HepG2 (cell line): ENCODE measurements around the gene MYO10. TPM values are rescaled to one million over a fixed set of nuclear protein-coding genes. Genes with fewer than 3 reads are reported as not detected.

ENCODE experiments used
- ATAC-seq: fragments of 200-7000 bp; cut with Tn5 transposase; 3 replicates; pipeline ENCODE4 v1.9.1; 2020; ENCODE audit warnings: mild to moderate bottlenecking, moderate library complexity
- BruUV-seq: library from RNA; stranded (reverse); fragments of 400-500 nt; replicated peaks from 2 replicates; lab custom pipeline; 2021; lab: Mats Ljungman, UMichigan
- CTCF ChIA-PET: fragments of 300-600 bp; formaldehyde crosslinking; extraction: SDS; loops from one replicate; lab custom pipeline; 2021; ENCODE audit warnings: low total read pairs, inconsistent platforms, low intra/inter-chr PET ratio; lab: Yijun Ruan, JAX
- POLR2A ChIA-PET: fragments of 350-600 bp; sonication (Branson Sonifier 250); formaldehyde crosslinking; loops from one replicate; lab custom pipeline; 2020; ENCODE audit warnings: antibody characterized with exemption, inconsistent platforms; lab: Yijun Ruan, JAX
- DNase-seq: peaks from one replicate; pipeline ENCODE4 v3.0.0-alpha.2; 2015; ENCODE audit warnings: low spot score
- FAIRE-seq: peaks from 3 replicates; lab custom pipeline; 2011; peaks lifted over from hg19 to GRCh38; lab: Jason Lieb, UNC
- H2AFZ ChIP-seq: one replicate; pipeline ENCODE4 v1.6.1; 2011; ENCODE audit warnings: low read length, inconsistent platforms
- H3K27ac ChIP-seq: fragments of 300-600 bp; 3 replicates; pipeline ENCODE4 v1.8.0; 2011; ENCODE audit warnings: mixed run types, mild to moderate bottlenecking, mixed read lengths, low read length, inconsistent platforms; ENCODE audit not compliant: insufficient read depth; ENCODE audit errors: extremely low read length
- H3K27me3 ChIP-seq, 2 experiments: fragments of 200-600 bp in 1 of 2; 2 replicates in 1 of 2; 3 replicates in 1 of 2; pipeline versions ENCODE4 v1.6.0 to v1.8.0; 2011; ENCODE audit warnings: low read length in 2 of 2, mild to moderate bottlenecking in 2 of 2, moderate library complexity in 2 of 2, inconsistent platforms in 1 of 2; ENCODE audit not compliant: insufficient read depth in 2 of 2, control insufficient read depth in 1 of 2
- H3K36me3 ChIP-seq, 2 experiments: fragments of 200-600 bp in 1 of 2; replicated peaks in 1 of 2; 2 replicates in 1 of 2; 3 replicates in 1 of 2; pipeline versions ENCODE4 v1.5.1 to v1.8.0; 2011; ENCODE audit warnings: low read length in 2 of 2, inconsistent platforms in 1 of 2; ENCODE audit not compliant: insufficient read depth in 2 of 2, control insufficient read depth in 1 of 2
- H3K4me1 ChIP-seq: 2 replicates; pipeline ENCODE4 v1.5.1; 2012; ENCODE audit warnings: low read length, inconsistent platforms; ENCODE audit not compliant: insufficient read depth
- H3K4me2 ChIP-seq: 2 replicates; pipeline ENCODE4 v1.6.0; 2011; ENCODE audit warnings: low read depth, low read length, inconsistent platforms
- H3K4me3 ChIP-seq, 3 experiments: fragments of 200-600 bp in 1 of 3; sonication (generic), shearing (Covaris generic) in 1 of 3; replicated peaks in 1 of 3; 2 replicates each; pipeline ENCODE4 v1.5.1; 2011 to 2016; ENCODE audit warnings: low read length in 3 of 3, inconsistent platforms in 2 of 3, low read depth in 2 of 3, mild to moderate bottlenecking in 2 of 3, control low read depth in 1 of 3, mixed read lengths in 1 of 3; ENCODE audit not compliant: insufficient read depth in 1 of 3
- H3K79me2 ChIP-seq: one replicate; pipeline ENCODE4 v1.6.1; 2011; ENCODE audit warnings: low read length, inconsistent platforms; ENCODE audit not compliant: insufficient read depth
- H3K9ac ChIP-seq: 2 replicates; pipeline ENCODE4 v1.6.0; 2011; ENCODE audit warnings: mild to moderate bottlenecking, low read depth, low read length, inconsistent platforms; ENCODE audit not compliant: insufficient read depth
- H3K9me3 ChIP-seq: 2 replicates; pipeline ENCODE4 v1.5.1; 2012; ENCODE audit warnings: mild to moderate bottlenecking, low read length
- H4K20me1 ChIP-seq: 2 replicates; pipeline ENCODE4 v1.6.0; 2011; ENCODE audit warnings: inconsistent platforms, mild to moderate bottlenecking, low read length, moderate library complexity; ENCODE audit not compliant: insufficient read depth
- JARID2 ChIP-seq: sonication (generic); formaldehyde crosslinking; IDR thresholded peaks from 2 replicates; pipeline ENCODE4 v1.8.1; 2023; ENCODE audit warnings: missing genetic modification reagents, inconsistent platforms; ENCODE audit not compliant: insufficient replicate concordance
- NFKBIZ ChIP-seq: IDR thresholded peaks from 2 replicates; pipeline ENCODE4 v1.6.1; 2018; ENCODE audit warnings: missing genetic modification reagents, missing compliant biosample characterization
- ZC3H4 ChIP-seq: sonication (generic); formaldehyde crosslinking; IDR thresholded peaks from 2 replicates; pipeline ENCODE4 v1.4.0; 2020; ENCODE audit warnings: missing genetic modification reagents, borderline replicate concordance
- ZMYM2 ChIP-seq: sonication (generic); formaldehyde crosslinking; IDR thresholded peaks from 2 replicates; pipeline ENCODE4 v1.8.0; 2022; ENCODE audit warnings: mild to moderate bottlenecking, missing genetic modification reagents
- ZNF615 ChIP-seq: sonication (generic); formaldehyde crosslinking; IDR thresholded peaks from 2 replicates; pipeline ENCODE4 v1.5.0; 2020; ENCODE audit warnings: mild to moderate bottlenecking, missing genetic modification reagents, borderline replicate concordance
- ZNF629 ChIP-seq: sonication (generic); formaldehyde crosslinking; conservative IDR thresholded peaks from 2 replicates; pipeline ENCODE4 v1.5.0; 2020; ENCODE audit warnings: missing genetic modification reagents
- ZNF652 ChIP-seq: IDR thresholded peaks from 2 replicates; pipeline ENCODE4 v1.6.1; 2016; ENCODE audit warnings: low read depth, borderline replicate concordance
- WGBS: methylation state at CpG from one replicate; pipeline ENCODE4 v1.1.6; 2017; ENCODE audit warnings: low lambda C conversion rate; 5-methylcytosine and 5-hydroxymethylcytosine counted together
- in situ Hi-C: cut with HindIII; loops from 2 replicates; pipeline ENCODE4 v1.10.0; 2017; ENCODE audit warnings: low pct_unique_long_range_greater_than_20kb; ENCODE audit not compliant: extremely low pct_ligation_motif_present
- intact Hi-C: fragments of 100-400 bp; cut with micrococcal nuclease; formaldehyde crosslinking; loops from one replicate; pipeline ENCODE4 v1.10.0; 2022; ENCODE audit not compliant: unreplicated experiment
- polyA plus RNA-seq, 8 experiments: library from polyadenylated mRNA; depleted of rRNA in 3 of 8; stranded (reverse) in 7 of 8; unstranded in 1 of 8; fragments of >200 nt; fragmentation: Illumina TruSeq in 4 of 8; extraction: Trizol in 4 of 8; gene quantifications; 2 replicates each; pipeline versions ENCODE4 v1.2.1 to v1.2.3, GENCODE V29; 2011 to 2016; ENCODE audit warnings: low read depth in 4 of 8, missing spikeins in 1 of 8, mixed read lengths in 1 of 8; ENCODE audit not compliant: insufficient read depth in 1 of 8
- total RNA-seq, 5 experiments: library from RNA; depleted of rRNA; stranded (reverse); fragments of >200 nt; fragmentation: Illumina TruSeq; extraction: Trizol; gene quantifications; 2 replicates each; pipeline ENCODE4 v1.2.3, GENCODE V29; 2016; ENCODE audit warnings: low read depth in 1 of 5
- TF ChIP-seq, protein P1 (sequence below): sonication (generic); formaldehyde crosslinking; IDR thresholded peaks from 2 replicates; pipeline ENCODE4 v1.4.0; 2020; ENCODE audit warnings: missing genetic modification reagents, borderline replicate concordance
- TF ChIP-seq, protein P2 (sequence below): sonication (generic); formaldehyde crosslinking; IDR thresholded peaks from 2 replicates; pipeline ENCODE4 v1.4.0; 2020; ENCODE audit warnings: missing genetic modification reagents, borderline replicate concordance
- TF ChIP-seq, protein P3 (sequence below): sonication (generic); formaldehyde crosslinking; IDR thresholded peaks from 2 replicates; pipeline ENCODE4 v1.5.1; 2020; ENCODE audit warnings: mild to moderate bottlenecking, missing genetic modification reagents

The MYO10 gene
- total and polyA plus RNA-seq, 2 of the 13 experiments (the other 11 are each of a cell fraction or from before 2014, with no cell fraction given): 4.5 to 14.0 TPM

DNA sequence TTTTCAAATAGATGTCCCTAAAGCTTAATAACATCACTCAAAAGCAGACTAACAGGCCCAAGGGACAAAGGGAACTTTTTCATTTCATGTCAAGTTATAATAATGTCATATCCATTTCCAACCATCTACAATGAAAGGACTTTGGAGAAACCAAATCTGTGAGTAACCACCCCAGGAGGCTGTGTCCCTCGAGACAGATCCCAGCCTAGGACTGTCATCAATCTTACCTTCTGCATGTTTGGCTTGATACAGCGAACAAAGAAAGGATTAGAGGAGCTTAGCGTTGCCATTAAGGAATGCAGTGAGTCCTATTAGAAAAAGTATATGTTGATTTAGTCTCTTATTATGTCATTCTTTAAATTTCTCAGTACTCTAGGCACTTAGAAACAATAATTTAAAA lies 181.5 kb downstream of the MYO10 start (continued):
- TF ChIP-seq, protein P1, sequence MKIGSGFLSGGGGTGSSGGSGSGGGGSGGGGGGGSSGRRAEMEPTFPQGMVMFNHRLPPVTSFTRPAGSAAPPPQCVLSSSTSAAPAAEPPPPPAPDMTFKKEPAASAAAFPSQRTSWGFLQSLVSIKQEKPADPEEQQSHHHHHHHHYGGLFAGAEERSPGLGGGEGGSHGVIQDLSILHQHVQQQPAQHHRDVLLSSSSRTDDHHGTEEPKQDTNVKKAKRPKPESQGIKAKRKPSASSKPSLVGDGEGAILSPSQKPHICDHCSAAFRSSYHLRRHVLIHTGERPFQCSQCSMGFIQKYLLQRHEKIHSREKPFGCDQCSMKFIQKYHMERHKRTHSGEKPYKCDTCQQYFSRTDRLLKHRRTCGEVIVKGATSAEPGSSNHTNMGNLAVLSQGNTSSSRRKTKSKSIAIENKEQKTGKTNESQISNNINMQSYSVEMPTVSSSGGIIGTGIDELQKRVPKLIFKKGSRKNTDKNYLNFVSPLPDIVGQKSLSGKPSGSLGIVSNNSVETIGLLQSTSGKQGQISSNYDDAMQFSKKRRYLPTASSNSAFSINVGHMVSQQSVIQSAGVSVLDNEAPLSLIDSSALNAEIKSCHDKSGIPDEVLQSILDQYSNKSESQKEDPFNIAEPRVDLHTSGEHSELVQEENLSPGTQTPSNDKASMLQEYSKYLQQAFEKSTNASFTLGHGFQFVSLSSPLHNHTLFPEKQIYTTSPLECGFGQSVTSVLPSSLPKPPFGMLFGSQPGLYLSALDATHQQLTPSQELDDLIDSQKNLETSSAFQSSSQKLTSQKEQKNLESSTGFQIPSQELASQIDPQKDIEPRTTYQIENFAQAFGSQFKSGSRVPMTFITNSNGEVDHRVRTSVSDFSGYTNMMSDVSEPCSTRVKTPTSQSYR (CRISPR knock-in tag): no peak
- TF ChIP-seq ZNF629 (CRISPR knock-in tag): no peak

DNA sequence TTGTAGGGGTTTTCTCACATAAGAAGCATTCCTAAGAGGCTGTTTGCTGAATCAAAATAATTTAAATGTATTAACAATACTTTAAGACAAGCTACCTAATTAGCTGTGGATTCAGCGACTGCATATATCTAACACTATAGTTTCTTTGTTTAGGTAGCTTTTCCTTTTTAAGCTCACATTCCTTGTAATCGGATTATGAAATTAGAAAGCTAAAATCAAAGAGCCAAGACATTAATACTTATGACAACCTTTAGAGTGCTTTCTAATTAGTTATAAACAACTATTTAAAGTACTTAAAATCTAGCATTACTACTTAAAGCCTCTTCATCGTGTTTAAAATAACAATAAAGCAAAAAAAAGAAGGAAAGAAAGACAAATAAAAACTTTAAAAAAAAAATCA lies 182.0 kb downstream of the MYO10 start:
- ChIA-PET CTCF (no interaction called here), POLR2A (interaction anchor here (2.5 kb wide), 1 partner anchor 16 kb away, joined by 11 read pairs; no protein-coding TSS in a partner anchor)
- no peak for ATAC-seq
- H3K79me2 ChIP-seq: no peaks in the 10 kb centered on the region
- in situ Hi-C loops: no loop called here
- WGBS: 92% methylated on average over 3 of the region's 3 CpGs
- H2AFZ ChIP-seq: no peak overlapping the region
- H4K20me1 ChIP-seq: no peaks in the 10 kb centered on the region
- no peak for FAIRE-seq
- H3K27ac ChIP-seq: no peak overlapping the region
- BruUV-seq: no TSS peak
- H3K4me2 ChIP-seq: no peak overlapping the region
- no peaks in the 10 kb centered on the region for H3K9me3 ChIP-seq
- H3K9ac ChIP-seq: no peak overlapping the region
- no peak for DNase-seq
- no peaks in the 10 kb centered on the region; a peak in 1 of 5 replicates for H3K27me3 ChIP-seq
- intact Hi-C loops: no loop called here
- H3K36me3 ChIP-seq: no peaks in the 10 kb centered on the region
- H3K4me3 ChIP-seq: no peak overlapping the region
- peaks cover 24% of the 10 kb centered on the region for H3K4me1 ChIP-seq
- TF ChIP-seq ZMYM2 (no peak), ZNF615 (CRISPR knock-in tag) (no peak), ZNF652 (CRISPR knock-in tag) (no peak), ZC3H4 (CRISPR knock-in tag) (no peak), JARID2 (CRISPR knock-in tag) (no peak), NFKBIZ (CRISPR knock-in tag) (no peak)
- TF ChIP-seq, protein P2, sequence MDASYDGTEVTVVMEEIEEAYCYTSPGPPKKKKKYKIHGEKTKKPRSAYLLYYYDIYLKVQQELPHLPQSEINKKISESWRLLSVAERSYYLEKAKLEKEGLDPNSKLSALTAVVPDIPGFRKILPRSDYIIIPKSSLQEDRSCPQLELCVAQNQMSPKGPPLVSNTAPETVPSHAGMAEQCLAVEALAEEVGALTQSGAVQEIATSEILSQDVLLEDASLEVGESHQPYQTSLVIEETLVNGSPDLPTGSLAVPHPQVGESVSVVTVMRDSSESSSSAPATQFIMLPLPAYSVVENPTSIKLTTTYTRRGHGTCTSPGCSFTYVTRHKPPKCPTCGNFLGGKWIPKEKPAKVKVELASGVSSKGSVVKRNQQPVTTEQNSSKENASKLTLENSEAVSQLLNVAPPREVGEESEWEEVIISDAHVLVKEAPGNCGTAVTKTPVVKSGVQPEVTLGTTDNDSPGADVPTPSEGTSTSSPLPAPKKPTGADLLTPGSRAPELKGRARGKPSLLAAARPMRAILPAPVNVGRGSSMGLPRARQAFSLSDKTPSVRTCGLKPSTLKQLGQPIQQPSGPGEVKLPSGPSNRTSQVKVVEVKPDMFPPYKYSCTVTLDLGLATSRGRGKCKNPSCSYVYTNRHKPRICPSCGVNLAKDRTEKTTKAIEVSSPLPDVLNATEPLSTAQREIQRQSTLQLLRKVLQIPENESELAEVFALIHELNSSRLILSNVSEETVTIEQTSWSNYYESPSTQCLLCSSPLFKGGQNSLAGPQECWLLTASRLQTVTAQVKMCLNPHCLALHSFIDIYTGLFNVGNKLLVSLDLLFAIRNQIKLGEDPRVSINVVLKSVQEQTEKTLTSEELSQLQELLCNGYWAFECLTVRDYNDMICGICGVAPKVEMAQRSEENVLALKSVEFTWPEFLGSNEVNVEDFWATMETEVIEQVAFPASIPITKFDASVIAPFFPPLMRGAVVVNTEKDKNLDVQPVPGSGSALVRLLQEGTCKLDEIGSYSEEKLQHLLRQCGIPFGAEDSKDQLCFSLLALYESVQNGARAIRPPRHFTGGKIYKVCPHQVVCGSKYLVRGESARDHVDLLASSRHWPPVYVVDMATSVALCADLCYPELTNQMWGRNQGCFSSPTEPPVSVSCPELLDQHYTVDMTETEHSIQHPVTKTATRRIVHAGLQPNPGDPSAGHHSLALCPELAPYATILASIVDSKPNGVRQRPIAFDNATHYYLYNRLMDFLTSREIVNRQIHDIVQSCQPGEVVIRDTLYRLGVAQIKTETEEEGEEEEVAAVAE (CRISPR knock-in tag): no peak
- TF ChIP-seq, protein P3, sequence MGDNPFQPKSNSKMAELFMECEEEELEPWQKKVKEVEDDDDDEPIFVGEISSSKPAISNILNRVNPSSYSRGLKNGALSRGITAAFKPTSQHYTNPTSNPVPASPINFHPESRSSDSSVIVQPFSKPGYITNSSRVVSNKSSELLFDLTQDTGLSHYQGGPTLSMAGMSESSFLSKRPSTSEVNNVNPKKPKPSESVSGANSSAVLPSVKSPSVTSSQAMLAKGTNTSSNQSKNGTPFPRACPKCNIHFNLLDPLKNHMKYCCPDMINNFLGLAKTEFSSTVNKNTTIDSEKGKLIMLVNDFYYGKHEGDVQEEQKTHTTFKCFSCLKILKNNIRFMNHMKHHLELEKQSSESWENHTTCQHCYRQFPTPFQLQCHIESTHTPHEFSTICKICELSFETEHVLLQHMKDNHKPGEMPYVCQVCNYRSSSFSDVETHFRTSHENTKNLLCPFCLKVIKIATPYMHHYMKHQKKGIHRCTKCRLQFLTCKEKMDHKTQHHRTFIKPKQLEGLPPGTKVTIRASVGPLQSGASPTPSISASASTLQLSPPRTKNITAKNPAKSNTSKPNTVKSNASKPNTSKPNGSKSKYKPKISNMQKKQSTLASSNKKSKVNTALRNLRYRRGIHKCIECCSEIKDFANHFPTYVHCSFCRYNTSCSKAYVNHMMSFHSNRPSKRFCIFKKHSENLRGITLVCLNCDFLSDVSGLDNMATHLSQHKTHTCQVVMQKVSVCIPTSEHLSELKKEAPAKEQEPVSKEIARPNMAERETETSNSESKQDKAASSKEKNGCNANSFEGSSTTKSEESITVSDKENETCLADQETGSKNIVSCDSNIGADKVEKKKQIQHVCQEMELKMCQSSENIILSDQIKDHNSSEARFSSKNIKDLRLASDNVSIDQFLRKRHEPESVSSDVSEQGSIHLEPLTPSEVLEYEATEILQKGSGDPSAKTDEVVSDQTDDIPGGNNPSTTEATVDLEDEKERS: no peak
